ENCODE results near the gene SYNJ2. TPM values are rescaled to one million over a fixed set of nuclear protein-coding genes. Genes with fewer than 3 reads are reported as not detected.
A peak's percentile ranks its signal among the peaks of the same experiment; 100 is the strongest.

Gene SYNJ2
- total and polyA plus RNA-seq, 7 donors, result 2.6 to 30.2 (median 6.1) TPM

DNA sequence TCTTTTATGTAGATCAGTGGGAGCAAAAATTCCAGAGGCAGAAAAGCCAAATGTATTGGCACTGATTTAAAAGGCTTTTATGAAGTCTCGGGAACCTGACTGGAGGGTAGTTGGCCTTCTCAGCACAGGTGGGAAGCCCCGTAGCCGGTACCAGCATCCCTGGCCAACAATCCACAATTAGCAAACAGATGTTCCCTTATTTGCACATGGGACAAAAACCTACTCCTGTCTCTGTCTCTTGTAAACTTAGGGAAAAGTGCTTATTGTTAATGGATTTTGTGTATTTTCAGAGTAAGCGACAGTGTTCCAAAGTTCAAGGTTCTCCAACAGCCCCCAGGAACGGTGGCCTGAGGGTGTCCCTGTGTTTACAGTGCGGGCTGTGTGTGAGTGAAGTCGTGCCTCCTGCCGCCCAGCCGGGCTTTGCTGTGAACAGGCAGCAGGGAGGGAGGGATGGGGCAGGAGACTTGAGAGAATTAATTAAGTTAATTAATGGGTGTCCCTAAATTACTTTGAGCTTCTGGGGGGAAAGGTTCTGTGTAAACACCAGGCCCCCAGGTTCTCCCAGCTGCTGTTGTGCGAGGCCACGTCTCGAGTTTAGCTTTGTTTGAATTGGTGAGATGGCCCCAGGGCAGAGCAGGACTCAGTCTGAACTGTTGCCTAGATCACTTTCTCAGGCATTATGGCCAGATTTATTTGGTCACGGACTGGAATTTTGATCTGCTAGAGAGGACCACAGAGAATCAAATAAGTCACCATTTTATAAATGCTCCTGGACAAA lies 3.9 kb downstream of the SYNJ2 start:
- Histone ChIP-seq H3K27ac (no peak overlapping the region), H3K27me3 (ENCODE audit: insufficient read depth in 3 of 3, low read length in 2 of 3) (no peaks in the 10 kb centered on the region), H3K36me3 (ENCODE audit: insufficient read depth in 1 of 2, low read depth in 1 of 2) (no peaks in the 10 kb centered on the region), H3K4me1 (peaks cover 37% of the 10 kb centered on the region), H3K9me3 (no peaks in the 10 kb centered on the region), H3K4me3 (no peak overlapping the region)
- WGBS, 3 donors, result 71 to 77% (median 76%) methylated on average over 13 of the region's 13 CpGs
- intact Hi-C loops (cut with DNase I), result loop anchor here in 1 of 2 donors (5.0 kb wide), 1 partner anchor 52 kb away; no protein-coding TSS in a partner anchor
- TF ChIP-seq, protein P1, sequence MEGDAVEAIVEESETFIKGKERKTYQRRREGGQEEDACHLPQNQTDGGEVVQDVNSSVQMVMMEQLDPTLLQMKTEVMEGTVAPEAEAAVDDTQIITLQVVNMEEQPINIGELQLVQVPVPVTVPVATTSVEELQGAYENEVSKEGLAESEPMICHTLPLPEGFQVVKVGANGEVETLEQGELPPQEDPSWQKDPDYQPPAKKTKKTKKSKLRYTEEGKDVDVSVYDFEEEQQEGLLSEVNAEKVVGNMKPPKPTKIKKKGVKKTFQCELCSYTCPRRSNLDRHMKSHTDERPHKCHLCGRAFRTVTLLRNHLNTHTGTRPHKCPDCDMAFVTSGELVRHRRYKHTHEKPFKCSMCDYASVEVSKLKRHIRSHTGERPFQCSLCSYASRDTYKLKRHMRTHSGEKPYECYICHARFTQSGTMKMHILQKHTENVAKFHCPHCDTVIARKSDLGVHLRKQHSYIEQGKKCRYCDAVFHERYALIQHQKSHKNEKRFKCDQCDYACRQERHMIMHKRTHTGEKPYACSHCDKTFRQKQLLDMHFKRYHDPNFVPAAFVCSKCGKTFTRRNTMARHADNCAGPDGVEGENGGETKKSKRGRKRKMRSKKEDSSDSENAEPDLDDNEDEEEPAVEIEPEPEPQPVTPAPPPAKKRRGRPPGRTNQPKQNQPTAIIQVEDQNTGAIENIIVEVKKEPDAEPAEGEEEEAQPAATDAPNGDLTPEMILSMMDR (IDR thresholded peaks at IDR 0.05), result no peak
- DNase-seq (no peak), ATAC-seq (no peak)

DNA sequence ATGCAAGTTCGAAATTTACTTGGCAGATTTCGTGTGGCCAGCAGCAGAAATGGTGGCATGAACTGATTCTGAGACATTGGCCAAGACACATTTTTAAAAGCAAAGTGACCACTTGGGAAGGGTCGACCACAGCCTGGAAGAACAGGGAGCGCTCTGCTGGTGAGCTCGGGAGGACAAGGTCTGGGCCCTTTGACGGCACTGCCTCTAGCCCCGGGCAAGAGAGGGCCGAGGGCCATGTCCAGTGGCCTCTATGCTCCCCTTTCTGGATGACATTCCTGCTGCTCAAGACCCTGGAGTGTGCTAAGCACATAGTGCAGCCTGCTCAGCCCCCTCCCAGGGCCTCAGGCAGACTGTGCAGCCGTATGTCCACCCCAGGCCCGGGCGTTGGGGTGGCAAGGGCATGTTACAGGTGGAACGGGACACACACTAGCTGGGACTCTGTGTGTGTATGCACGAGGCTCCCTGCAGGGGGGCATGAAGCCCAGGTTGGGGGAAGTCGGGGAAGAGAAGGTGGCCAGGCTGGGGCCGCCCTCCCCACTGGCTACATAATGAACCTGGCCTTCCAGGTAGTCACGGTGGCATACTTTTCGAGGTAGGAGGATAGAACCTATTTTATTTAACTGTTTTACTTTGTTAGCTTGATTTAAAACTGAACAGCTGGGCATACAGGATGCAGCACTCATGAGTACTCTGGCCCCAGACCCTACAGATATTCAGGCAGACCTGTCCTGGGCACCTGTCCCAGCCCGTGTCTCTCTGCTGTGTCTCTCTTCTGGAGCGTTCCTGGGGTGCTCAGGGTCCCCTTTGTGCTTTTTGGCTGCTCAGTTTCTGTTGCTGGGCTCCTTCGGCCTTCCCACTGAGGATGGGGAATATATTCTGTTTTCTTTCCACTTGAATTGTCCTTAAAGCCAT lies 6.4 kb downstream of the SYNJ2 start:
- Histone ChIP-seq H3K27me3 (ENCODE audit: insufficient read depth in 3 of 3, low read length in 2 of 3) (no peaks in the 10 kb centered on the region), H3K9me3 (no peaks in the 10 kb centered on the region), H3K27ac (peak overlapping the region; percentile 53), H3K4me1 (peaks cover 30% of the 10 kb centered on the region), H3K4me3 (no peak overlapping the region), H3K36me3 (ENCODE audit: insufficient read depth in 1 of 2, low read depth in 1 of 2) (no peaks in the 10 kb centered on the region)
- intact Hi-C loops (cut with DNase I), result loop anchor here in 1 of 2 donors (5.0 kb wide), 1 partner anchor 49 kb away; no protein-coding TSS in a partner anchor
- WGBS, 3 donors, result 70 to 76% (median 73%) methylated on average over 20 of the region's 20 CpGs
- TF ChIP-seq, protein P1 (IDR thresholded peaks at IDR 0.05), result no peak
- ATAC-seq (peak; percentile 29 to 43 (median 40)), DNase-seq (no peak)

DNA sequence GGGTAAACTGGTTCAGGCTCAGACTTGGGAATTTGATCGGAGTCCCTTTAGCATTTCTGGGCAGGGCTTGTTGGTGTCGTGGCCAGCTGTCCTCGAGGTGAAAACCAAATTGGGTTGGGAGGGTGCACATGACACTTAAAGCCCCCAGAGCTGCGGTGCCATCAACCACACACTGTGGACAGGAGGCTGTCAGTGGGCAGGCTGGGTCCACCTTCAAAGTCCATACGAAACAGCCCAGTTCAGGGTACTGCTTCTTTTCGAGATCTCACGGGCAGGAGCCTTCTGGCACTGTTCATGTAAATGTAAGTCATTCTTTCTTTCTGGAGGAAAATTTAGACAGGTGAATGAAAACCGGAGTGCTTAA lies 7.0 kb downstream of the SYNJ2 start:
- no peaks in the 10 kb centered on the region for H3K36me3 ChIP-seq (ENCODE audit: insufficient read depth in 1 of 2, low read depth in 1 of 2)
- intact Hi-C loops (cut with DNase I), result loop anchor here in 1 of 2 donors (5.0 kb wide), 1 partner anchor 49 kb away; no protein-coding TSS in a partner anchor
- H3K4me3 ChIP-seq, result no peak overlapping the region
- WGBS, 3 donors, result 39 to 52% (median 42%) methylated on average over 8 of the region's 8 CpGs
- H3K4me1 ChIP-seq, result peaks cover 29% of the 10 kb centered on the region
- ATAC-seq, result peak in 3 of 4 donors; percentile 15 to 24 (median 17)
- peak overlapping the region; percentile 53 for H3K27ac ChIP-seq
- no peaks in the 10 kb centered on the region for H3K27me3 ChIP-seq (ENCODE audit: insufficient read depth in 3 of 3, low read length in 2 of 3)
- DNase-seq, result no peak
- TF ChIP-seq, protein P1 (IDR thresholded peaks at IDR 0.05), result no peak
- no peaks in the 10 kb centered on the region for H3K9me3 ChIP-seq

DNA sequence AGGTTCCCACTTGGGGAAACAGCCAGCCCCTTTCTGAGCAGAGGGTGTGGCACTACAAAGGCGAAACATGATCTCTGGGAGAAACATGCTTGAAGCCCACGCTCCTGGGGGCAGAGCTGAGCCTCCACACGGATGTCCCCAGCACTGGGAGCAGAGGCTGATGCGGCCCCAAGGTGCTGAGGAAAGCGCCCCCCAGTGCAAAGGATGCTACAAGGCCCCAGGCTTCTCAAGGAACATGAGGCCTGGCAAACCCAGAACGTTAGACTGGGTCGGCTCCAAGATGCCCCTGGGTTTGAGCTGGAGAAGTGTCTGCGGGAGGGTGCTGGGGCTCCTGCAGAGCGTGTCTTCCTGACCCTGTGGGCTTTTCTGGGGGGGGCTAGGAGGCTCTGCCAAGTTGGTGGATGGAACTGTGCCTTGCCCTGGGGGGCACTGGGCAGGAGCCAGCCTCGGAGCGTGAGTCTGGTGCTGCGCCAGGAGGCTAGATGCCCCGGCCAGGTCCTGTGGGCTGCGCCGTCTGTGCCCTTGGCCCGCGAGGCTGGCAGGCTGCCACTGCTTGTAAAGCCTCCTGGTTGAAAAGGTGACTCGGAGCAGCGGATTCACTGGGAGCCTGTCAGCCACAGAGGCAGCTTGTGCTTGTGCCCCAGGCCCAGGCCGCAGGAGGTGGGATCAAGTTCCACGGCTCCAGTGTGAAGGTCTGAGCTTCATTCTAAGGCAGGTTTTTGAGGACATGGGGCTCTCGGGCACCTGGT lies 8.1 kb downstream of the SYNJ2 start:
- WGBS, 3 donors, result 31 to 48% (median 35%) methylated on average over 22 of the region's 22 CpGs
- ATAC-seq (peak; percentile 83 to 86 (median 84)), DNase-seq (peak; percentile 78 to 86)
- Histone ChIP-seq H3K27ac (peak overlapping the region; percentile 58), H3K9me3 (no peaks in the 10 kb centered on the region), H3K4me3 (no peak overlapping the region), H3K4me1 (peaks cover 29% of the 10 kb centered on the region), H3K36me3 (ENCODE audit: insufficient read depth in 1 of 2, low read depth in 1 of 2) (no peaks in the 10 kb centered on the region), H3K27me3 (ENCODE audit: insufficient read depth in 3 of 3, low read length in 2 of 3) (no peaks in the 10 kb centered on the region)
- TF ChIP-seq, protein P1 (IDR thresholded peaks at IDR 0.05), result no peak
- intact Hi-C loops (cut with DNase I), result loop anchor here in 1 of 2 donors (5.0 kb wide), 1 partner anchor 48 kb away; no protein-coding TSS in a partner anchor
